Measurements from ENCODE around the gene NANOS3. TPM values are rescaled to one million over a fixed set of nuclear protein-coding genes. Genes with fewer than 3 reads are reported as not detected.

NANOS3 gene
- total and polyA plus RNA-seq, 2 of the 13 experiments (the other 11 are each of a cell fraction or from before 2014, with no cell fraction given) = 0.21 TPM; not detected in 1

- no peak for TF ChIP-seq ZBTB10 (CRISPR knock-in tag; IDR thresholded peaks at IDR 0.05; ENCODE audit: borderline replicate concordance)
- TF ChIP-seq FOXA1 (IDR thresholded peaks at IDR 0.05) = no peak
- no peak for TF ChIP-seq FOXA1 (CRISPR knock-in tag; IDR thresholded peaks at IDR 0.05)
- no peak for TF ChIP-seq ZNF781 (CRISPR knock-in tag; IDR thresholded peaks at IDR 0.05; ENCODE audit: borderline replicate concordance, not compliant biosample characterization)
- no peak for TF ChIP-seq LCORL (IDR thresholded peaks at IDR 0.05)
- no peak for TF ChIP-seq LCORL (CRISPR knock-in tag; IDR thresholded peaks at IDR 0.05)
- no peak for TF ChIP-seq ONECUT2 (CRISPR knock-in tag; IDR thresholded peaks at IDR 0.05)
- TF ChIP-seq ZC3H13 (CRISPR knock-in tag; IDR thresholded peaks at IDR 0.05) = no peak
- no peak for TF ChIP-seq ZNF281 (CRISPR knock-in tag; IDR thresholded peaks at IDR 0.05; ENCODE audit: borderline replicate concordance)
- TF ChIP-seq ZFAT (CRISPR knock-in tag; conservative IDR thresholded peaks at IDR 0.05) = no peak
These were observed 5.5 kb downstream of the NANOS3 start (continued) for GRCh38 chr19:13882419-13882795.

Measured in HepG2 (cell line).